GM18507 (cell line): ENCODE results near the gene CALU.

Source experiments
- DNase-seq: peaks from one replicate; pipeline ENCODE4 v3.0.0; 2011; ENCODE audit warnings: low read depth; ENCODE audit not compliant: insufficient read length; ENCODE audit errors: extremely low spot score
- FAIRE-seq: peaks from 2 replicates; lab custom pipeline; 2011; peaks lifted over from hg19 to GRCh38; lab: Jason Lieb, UNC

The CALU gene

GRCh38 chr7:128777156-128778123 lies 38.3 kb downstream of the CALU start:
- DNase-seq (no peak), FAIRE-seq (no peak)

- FAIRE-seq (no peak), DNase-seq (no peak)
These were observed 39.8 kb downstream of the CALU start for GRCh38 chr7:128778946-128779345.

GRCh38 chr7:128781126-128781525 lies 42.0 kb downstream of the CALU start:
- FAIRE-seq (no peak), DNase-seq (no peak)

GRCh38 chr7:128781851-128782250 lies 42.7 kb downstream of the CALU start:
- FAIRE-seq (no peak), DNase-seq (no peak)

GRCh38 chr7:128783143-128783861 lies 44.1 kb downstream of the CALU start:
- FAIRE-seq, result no peak
- DNase-seq, result no peak

- no peak for FAIRE-seq
- DNase-seq, result no peak
These were observed 46.6 kb downstream of the CALU start for GRCh38 chr7:128785738-128786137.

GRCh38 chr7:128788446-128789412 lies 49.6 kb downstream of the CALU start:
- FAIRE-seq (no peak), DNase-seq (no peak)

- FAIRE-seq (no peak), DNase-seq (no peak)
These were observed 51.3 kb downstream of the CALU start for GRCh38 chr7:128790315-128791041.

GRCh38 chr7:128791121-128791971 lies 52.2 kb downstream of the CALU start, which contains the start of gene CCDC136:
Gene CCDC136 (plus strand): TSS chr7:128791968. CDS start chr7:128792412, 444 bp downstream.
- peak; percentile 82 for DNase-seq
- peak; percentile 42 for FAIRE-seq

GRCh38 chr7:128791972-128792327 lies 52.8 kb downstream of the CALU start:
- DNase-seq, result no peak
- no peak for FAIRE-seq

GRCh38 chr7:128792471-128793180 lies 53.5 kb downstream of the CALU start:
- no peak for FAIRE-seq

GRCh38 chr7:128793181-128793547 lies 54.0 kb downstream of the CALU start:
- no peak for DNase-seq
- no peak for FAIRE-seq

More at GRCh38 chr7:128792471-128793180, 53.5 kb downstream of the CALU start:
- DNase-seq, result no peak

- no peak for DNase-seq
- no peak for FAIRE-seq
These were observed 54.9 kb downstream of the CALU start for GRCh38 chr7:128794020-128794419.

- FAIRE-seq, result no peak
- no peak for DNase-seq
These were observed 55.3 kb downstream of the CALU start for GRCh38 chr7:128794436-128794835.

- no peak for FAIRE-seq
- no peak for DNase-seq
These were observed 56.0 kb downstream of the CALU start for GRCh38 chr7:128795129-128795528.

GRCh38 chr7:128796327-128796726 lies 57.2 kb downstream of the CALU start:
- FAIRE-seq (no peak), DNase-seq (no peak)

- no peak for DNase-seq
These were observed 60.3 kb downstream of the CALU start for GRCh38 chr7:128799451-128799850.

More at GRCh38 chr7:128799451-128799850, 60.3 kb downstream of the CALU start:
- no peak for FAIRE-seq
